HG02588 (cell line): ENCODE results near the gene CPAMD8.
"Not testable (repeated sequence)": the region's sequence is repeated elsewhere in the genome, so short reads cannot be mapped to it uniquely, and the experiment has no call there.

Experiments
- ATAC-seq: cut with Tn5 transposase; IDR thresholded peaks from one replicate; pipeline ENCODE4 v1.9.1; 2021; ENCODE audit warnings: mild to moderate bottlenecking, moderate library complexity; ENCODE audit not compliant: unreplicated experiment

CPAMD8 gene

DNA sequence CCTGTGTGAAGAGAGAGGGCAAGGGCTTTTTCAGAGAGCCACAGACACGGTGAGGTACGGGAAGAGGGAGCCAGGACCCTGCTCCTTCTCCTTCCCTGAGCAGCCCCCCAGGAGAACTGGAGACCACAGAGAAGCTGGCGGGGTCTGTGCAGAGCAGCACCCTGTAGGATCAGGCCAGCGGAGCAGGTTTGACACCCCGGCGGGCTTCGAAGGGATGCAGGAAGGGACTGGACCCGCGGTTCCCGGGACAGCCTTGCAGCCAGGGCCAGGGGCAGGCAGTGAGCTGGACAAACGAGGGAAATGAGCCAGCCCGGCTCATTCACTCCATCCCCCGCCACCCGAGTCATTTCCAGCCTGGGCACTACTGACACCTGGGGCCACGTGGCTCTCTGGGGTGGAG is 22.2 kb downstream of the CPAMD8 start:
- no peak for ATAC-seq

DNA sequence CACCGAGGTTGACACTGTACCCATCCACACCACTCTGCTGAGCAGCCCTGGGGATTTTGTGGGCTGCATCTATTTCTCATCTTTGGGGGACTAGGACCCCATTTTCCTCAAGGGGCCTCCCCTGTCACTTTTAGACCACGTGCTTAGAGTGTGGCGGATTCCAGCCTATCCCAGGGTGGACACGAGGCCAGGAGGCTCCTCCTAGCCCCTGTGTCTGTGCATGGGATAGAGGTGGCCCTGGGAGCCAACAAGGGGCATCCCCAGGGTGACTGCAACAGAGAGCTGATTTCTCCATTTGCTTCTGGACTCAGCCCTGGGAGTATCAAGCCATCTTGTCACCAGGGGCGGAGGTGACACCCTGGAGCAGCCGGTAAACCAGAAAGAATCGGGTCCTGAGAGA is 24.2 kb downstream of the CPAMD8 start:
- no peak for ATAC-seq

DNA sequence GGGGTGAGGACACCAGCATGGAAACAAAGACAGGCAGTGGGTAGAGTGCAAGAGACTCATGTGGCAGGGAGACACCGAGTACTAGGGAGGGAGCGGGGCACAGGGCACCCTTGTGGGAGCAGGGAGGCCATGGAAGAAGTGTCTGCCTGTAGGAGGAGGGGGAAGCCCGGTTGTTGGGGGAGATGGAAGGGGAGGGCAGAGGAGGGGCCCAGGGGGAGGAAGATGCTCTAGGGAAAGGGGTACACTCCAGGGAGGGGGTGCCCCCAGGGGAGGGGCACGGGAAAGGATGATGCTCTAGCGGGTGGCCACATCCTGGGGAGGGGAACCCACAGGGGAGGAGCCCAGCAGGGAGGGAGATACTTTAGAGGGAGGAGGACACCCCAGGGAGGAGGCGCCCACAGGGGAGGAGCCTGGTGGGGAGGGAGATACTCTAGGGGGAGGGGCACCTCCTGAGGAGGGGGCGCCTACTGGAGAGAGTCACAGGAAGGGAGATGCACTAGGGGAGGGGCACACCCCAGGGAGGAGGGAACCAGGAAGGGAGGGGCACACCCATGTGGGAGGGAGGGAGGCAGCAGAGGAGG is 24.9 kb downstream of the CPAMD8 start:
- ATAC-seq = no peak

DNA sequence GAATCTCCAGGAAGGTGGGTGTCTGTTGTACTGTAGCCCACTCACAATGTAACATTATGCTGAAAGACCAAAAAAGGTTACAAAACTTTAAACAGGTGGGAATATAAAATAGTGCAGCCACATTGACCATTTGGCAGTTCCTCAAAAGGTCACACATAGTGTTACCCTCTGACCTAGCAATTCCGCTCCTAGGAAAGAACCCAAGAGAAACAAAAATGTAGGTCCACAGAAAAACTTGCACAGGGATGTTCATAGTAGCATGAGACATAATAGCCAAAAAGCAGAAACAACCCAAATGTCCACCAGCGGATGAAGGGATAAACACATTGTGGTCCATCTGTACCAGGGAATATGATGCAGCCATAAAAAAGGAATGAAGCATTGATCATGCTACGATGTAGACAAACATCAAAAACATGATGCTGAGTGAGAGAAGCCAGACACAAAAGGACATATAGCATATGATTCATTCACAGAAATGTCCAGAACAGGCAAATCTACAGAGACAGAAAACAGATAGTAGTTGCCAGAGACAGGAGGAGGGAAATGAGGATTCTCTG is 27.9 kb downstream of the CPAMD8 start:
- no peak for ATAC-seq

DNA sequence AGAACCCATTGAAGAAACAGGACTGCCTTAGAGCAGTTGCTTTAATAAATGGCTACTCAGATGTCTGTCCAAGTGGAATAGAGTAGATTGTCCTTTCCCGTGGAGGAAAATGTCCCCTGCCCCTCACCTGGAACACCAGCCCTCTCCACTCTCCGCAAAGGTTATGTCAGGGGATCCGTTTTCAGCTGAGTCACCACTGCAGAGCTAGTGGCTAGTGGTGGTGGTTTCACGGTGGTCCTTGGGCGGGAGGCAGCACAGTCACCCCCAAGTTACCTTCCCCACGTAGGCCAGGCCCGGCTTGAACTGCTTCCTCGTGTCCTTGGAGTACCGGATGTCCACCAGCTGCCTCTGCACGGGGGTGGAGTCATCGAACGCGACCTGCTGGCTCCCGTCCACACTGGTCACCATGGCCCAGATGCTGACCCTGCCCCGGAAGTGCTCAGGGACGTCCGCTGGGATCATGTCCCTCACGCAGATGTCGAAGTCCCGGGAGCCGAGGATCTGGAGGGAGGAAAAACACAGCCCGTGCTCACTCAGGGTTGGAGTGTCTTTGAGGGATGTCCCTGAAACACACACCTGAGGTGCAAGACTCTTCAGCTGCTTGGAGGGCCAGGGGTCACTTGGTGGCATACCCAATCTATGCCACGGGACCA is 29.6 kb downstream of the CPAMD8 start:
- ATAC-seq = not testable (repeated sequence)

DNA sequence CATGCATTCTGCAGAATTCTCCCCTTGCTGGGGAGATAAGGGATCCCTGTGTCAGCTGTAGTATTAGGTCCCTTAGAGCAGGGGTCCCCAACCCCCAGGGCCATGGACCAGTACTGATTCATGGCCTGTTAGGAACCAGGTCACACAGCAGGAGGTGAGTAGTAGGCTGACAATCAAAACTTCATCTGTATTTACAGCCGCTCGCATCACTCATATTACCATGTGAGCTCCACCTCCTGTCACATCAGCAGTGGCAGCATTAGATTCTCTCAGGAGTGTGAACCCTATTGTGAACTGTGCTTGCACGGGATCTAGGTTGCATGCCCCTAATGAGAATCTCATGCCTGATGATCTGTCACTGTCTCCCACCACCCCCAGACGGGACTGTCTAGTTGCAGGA is 37.9 kb downstream of the CPAMD8 start:
- no peak for ATAC-seq

DNA sequence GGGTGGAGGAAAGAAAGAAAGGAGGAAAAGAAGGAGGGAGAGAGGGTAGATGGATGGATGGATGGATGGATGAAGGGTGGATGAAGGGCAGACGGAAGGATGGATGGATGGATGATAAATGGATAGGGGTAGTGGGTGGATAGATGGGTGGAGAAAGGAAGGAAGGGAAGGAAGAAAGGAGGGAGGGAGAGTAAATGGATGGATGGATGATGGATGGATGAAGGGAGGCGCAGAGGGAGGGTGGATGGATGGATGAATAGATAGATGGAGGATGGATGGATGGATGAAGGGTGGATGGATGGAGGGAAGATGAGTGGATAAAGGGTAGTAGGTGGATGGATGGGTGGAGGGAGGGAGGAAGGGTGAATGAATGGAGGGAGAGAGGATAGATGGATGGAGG is 41.2 kb downstream of the CPAMD8 start:
- no peak for ATAC-seq

DNA sequence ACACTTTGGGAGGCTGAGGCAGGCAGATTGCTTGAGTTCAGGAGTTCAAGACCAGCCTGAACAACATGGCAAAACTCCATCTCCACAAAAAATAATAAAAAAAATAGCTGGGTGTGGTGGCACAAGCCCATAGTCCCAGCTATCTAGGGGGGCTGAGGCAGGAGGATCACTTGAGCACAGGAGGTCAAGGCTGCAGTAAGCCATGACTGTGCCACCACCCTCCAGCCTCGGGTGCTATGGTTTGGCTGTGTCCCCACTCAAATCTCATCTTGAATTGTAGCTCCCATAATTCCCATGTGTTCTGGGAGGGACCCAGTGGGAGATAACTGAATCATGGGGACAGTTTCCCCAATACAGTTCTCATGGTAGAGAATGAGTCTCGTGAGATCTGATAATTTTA is 44.0 kb downstream of the CPAMD8 start:
- not testable (repeated sequence) for ATAC-seq

DNA sequence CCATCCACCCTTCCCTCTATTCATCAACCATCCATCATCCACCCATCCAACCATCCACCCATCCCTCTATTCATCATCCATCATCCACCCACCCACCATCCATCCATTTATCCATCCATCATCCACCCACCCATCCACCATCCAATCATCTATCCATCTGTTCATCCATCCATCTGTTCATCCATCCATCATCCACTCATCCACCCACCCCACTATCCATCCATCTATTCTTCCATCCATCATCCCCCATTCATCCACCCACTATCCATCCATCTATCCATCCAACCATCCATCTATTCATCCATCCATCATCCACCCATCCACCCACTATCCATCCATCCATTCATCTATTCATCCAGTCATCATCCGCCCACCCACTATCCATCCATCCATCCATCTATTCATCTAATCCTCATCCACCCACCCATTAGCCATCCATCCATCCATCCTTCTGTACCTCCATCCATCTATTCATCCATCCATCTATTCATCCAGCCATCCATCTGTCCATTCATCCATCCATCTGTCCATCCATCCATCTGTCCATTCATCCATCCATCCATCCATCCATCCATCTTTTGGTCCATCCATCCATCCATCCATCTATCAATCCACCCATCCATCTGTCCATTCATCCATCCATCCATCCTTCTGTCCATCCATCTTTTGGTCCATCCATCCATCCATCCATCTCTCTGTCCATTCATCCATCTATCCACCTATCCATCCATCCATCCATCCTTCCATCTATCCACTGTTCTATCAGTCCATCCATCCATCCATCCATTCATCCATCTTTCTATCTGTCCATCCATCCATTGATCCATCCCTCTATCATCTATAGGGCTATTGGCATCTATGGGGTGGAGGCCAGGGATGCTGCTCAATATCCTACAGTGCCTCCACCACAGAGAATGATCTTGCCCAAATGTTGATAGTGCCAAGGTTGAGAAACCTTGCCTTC is 47.5 kb downstream of the CPAMD8 start:
- ATAC-seq = no peak

DNA sequence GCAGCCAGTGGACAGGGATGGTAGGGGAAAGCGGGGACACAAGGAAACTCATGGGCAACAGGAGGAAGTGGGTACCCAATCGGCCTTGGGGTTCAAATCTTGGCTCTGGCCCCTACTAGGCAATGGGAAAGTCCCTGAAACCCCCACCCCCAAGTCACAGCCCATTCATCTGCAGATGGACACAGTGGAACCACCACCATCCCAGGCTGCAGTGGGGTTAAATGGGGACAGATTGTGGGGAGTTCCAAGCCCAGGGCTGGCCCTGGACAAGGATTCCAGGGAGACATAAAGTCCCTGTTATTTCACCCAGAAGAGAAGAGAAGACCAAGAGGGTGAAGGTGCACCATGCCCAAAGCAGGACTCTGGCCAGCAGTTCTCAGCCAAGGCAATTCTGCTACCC is 48.5 kb downstream of the CPAMD8 start:
- ATAC-seq = no peak

DNA sequence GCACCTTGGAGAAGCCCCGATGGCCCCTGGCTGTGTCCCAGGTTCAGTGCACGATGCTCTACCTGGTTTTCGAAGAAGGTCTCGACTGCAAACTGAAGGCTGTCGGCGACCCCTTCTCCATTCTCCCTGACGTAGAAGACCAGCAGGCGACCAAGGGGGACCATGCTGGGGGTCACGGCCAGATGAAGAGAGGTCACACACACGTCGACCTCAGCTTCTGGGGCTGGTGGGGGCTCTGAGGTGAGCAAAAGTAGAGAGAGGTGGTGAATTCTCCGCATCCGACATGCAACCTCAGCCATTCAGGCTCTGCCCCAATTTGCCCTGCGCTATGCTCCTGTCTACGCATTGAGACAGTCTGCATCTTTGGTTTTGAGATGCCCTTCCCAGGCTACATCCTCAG is 49.3 kb downstream of the CPAMD8 start:
- ATAC-seq = no peak

DNA sequence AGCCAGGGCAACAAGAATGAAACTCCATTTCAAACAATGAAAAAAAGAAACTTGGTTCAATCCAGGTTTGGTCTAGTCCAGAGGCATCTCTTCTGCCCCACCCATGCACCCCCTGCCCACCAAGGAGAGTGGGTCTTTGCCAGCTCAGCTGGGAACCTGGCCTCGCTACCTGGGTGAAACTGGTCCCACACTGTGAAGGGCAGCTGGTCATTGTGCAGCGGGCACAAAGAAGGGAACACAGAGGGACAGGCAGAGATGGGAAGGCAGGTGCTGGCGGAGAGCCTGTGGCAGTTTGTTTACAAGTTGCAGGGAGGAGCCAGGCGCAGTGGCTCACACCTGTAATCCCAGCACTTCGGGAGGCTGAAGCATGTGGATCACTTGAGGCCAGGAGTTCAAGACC is 50.2 kb downstream of the CPAMD8 start:
- no peak for ATAC-seq

DNA sequence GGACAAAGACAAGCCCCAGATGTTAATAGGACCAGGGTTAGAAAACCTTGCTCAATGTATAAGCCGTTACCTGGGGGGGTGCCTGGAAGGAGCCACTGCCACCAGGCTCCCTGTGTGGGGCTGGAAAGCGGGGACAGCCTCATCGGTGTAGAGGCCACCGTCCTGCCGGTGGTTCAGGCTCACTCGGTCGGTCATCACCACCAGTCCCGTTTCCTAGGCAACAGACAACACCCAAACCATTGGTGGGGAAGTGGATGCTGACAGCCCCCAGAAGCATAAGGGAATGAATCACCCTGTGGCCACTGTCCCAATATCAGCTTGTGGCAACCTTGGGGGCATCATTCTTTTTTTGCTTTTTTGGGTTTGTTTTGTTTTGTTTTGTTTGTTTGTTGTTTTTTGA is 55.8 kb downstream of the CPAMD8 start:
- ATAC-seq = no peak

DNA sequence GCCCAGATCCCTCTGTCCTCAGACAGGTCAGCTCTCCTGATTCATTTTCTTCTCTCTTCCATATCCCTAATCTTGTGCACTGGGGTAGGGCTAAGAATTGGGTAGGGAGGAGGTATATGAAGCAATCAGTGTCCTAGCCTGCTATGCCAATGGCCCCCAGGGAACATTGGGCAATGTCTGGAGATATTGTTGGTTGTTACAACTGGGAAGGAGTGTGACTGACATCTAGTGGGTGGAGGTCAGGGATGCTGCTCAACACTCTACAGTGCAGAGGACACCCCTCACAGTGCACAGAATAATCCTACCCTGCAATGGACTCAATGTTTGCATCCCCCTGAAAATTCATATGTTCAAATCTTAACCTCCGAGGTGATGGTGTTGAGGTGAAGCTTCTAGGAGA is 57.5 kb downstream of the CPAMD8 start:
- no peak for ATAC-seq

DNA sequence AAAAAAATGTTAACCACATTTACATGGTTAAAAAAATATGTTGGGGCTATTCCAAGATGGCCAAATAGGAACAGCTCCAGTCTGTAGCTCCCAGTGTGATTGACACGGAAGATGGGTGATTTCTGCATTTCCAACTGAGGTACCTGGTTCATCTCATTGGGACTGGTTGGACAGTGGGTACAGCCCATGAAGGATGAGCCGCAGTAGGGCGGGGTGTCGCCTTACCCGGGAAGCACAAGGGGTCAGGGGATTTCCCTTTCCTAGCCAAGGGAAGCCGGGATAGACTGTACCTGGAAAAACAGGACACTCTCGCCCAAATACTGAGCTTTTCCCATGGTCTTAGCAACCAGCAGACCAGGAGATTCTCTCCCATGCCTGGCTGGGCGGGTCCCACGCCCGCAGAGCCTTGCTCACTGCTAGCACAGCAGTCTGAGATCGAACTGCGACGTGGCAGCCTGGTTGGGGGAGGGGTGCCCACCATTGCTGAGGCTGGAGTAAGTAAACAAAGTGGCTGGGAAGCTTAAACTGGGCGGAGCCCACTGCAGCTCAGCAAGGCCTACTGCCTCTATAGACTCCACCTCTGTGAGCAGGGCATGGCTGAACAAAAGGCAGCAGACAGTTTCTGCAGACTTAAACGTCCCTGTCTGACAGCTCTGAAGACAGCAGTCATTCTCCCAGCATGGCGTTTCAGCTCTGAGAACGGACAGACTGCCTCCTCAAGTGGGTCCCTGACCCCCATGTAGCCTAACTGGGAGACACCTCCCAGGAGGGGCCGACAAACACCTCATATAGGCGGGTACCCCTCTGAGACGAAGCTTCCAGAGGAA is 65.4 kb downstream of the CPAMD8 start:
- ATAC-seq = not testable (repeated sequence)

DNA sequence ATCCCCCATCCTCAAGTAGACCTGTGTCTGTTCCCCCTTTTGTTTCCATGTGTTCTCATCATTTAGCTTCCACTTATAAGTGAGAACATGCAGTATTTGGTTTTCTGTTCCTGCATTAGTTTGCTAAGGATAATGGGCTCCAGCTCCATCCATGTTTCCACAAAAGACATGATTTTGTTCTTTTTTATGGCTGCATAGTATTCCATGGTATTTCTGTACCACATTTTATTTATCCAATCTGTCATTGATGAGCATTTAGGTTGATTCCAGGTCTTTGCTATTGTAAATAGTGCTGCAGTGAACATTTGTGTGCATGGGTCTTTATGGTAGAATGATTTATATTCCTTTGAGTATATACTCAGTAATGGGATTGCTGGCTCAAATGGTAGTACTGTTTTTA is 68.3 kb downstream of the CPAMD8 start:
- not testable (repeated sequence) for ATAC-seq

DNA sequence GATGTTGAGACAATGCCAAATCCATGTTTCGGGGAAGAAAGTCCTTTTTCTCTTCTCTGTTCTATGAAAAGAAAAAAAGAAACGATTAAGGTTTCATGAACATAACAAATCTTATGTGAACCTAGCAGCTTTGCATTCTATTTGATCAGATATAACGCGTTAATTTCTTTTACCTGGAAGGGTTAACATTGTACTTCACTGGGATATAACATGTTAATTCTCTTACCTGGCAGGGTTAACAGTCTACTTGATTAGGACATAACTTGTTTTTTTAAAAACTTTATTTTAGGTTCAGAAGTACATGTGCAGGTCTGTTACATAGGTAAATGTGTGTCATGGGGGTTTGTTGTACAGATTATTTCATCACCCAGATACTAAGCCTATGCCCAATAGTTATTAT is 68.8 kb downstream of the CPAMD8 start:
- ATAC-seq = no peak

DNA sequence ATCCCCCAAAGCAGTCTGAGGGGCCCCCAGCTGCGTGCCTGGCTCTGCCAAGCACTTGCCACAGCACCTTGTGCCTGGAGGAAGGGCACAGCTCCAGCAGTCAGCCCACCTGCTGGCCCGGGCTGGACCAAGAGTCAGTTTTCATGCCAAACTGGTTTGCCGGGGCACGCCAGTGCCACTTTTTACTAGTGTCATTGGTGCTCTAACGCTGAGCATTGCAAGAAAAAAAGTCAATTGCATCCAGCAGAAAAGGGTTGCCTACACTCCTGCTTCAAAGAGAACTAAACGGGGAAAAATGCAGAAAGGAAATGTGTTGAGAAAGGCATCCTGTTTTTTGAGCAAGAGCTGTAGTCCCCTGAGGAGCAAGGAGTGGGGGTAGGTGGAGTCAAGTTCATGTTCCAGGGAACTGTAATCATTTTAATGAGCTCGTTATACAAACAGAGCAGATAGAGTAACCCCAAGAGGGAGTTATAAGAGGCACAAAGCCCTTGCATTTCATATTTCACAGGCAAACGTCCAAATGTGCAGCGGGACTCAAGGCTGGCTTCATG is 69.4 kb downstream of the CPAMD8 start:
- ATAC-seq = no peak

DNA sequence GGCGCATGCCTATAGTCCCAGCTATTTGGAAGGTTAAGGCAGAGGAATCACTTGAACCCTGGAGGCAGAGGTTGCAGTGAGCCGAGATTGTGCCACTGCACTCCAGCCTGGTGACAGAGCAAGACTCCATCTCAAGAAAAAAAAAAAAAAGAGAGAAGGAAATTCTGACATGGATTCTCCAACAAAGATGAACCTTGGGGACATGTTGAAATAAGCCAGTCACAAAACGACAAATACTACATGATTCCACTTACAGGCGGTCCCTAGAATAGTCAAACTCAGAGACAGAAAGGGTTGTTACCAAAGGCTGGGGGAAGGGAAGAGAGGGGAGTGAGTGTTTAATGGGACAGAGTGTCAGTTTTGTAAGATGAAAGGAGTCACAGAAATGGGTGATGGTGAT is 71.4 kb downstream of the CPAMD8 start:
- no peak for ATAC-seq

DNA sequence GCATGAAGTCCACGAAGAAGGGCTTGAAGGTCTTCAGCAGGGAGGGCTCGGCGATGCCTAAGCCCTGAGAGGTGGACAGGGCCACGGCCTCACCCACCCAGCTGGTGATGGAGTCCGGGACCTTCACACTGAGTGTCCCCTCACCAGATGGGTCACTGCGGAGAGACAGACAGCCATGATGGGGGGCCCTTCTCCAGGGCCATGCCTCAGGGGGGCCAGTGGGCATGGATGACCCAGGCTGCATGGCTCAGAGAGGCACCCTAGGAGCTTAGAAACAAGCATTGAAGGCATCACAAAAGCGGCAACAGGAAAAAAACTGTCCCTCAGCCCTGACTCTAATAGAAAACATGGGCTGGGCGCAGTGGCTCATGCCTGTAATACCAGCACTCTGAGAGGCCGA is 74.6 kb downstream of the CPAMD8 start:
- no peak for ATAC-seq
